Activated naive CD8-positive, alpha-beta T cell treated with anti-CD3 and anti-CD28 coated beads, Interleukin-2, amount 50 U/mL, for 16 hours (primary cell): ENCODE measurements around the gene CALB2.

ENCODE experiments used
- DNase-seq: peaks from one replicate; pipeline ENCODE4 v3.0.0-alpha.2; 2020; ENCODE audit warnings: low read depth, low spot score

CALB2 gene

GRCh38 chr16:71426069-71426879 is 67.8 kb downstream of the CALB2 start:
- DNase-seq: no peak

- no peak for DNase-seq
Measured at GRCh38 chr16:71426880-71427615, 68.5 kb downstream of the CALB2 start.

- DNase-seq: no peak
Measured at GRCh38 chr16:71428385-71428784, 69.9 kb downstream of the CALB2 start.

GRCh38 chr16:71428883-71429282 is 70.4 kb downstream of the CALB2 start:
- no peak for DNase-seq

- no peak for DNase-seq
Measured at GRCh38 chr16:71429581-71429980, 71.1 kb downstream of the CALB2 start.

- DNase-seq: no peak
Measured at GRCh38 chr16:71430744-71431143, 72.2 kb downstream of the CALB2 start.

- no peak for DNase-seq
Measured at GRCh38 chr16:71431176-71431575, 72.7 kb downstream of the CALB2 start.

GRCh38 chr16:71431991-71432390 is 73.5 kb downstream of the CALB2 start:
- no peak for DNase-seq

GRCh38 chr16:71432906-71433305 is 74.4 kb downstream of the CALB2 start:
- no peak for DNase-seq

- DNase-seq: no peak
Measured at GRCh38 chr16:71436473-71436872, 78.0 kb downstream of the CALB2 start.

GRCh38 chr16:71439523-71439922 is 81.0 kb downstream of the CALB2 start:
- DNase-seq: no peak
